Subcutaneous adipose tissue (tissue), 4 donors: ENCODE measurements around the gene SEMA4D. TPM values are rescaled to one million over a fixed set of nuclear protein-coding genes. Genes with fewer than 3 reads are reported as not detected.

Source experiments
- CTCF ChIP-seq: fragments of 450-650 bp; IDR thresholded peaks from one replicate; pipeline ENCODE4 v1.5.1; 2016; ENCODE audit warnings: low read depth, mild to moderate bottlenecking, control low read depth, antibody characterized with exemption, moderate library complexity
- total RNA-seq, 4 donors: library from RNA; depleted of rRNA; stranded (reverse); fragments of >200 nt; gene quantifications; one replicate each; pipeline ENCODE4 v1.1.0, GENCODE V29; 2016

SEMA4D gene
- total RNA-seq, 4 donors from 2014 or later = 6.0 to 18.3 (median 10.9) TPM

GRCh38 chr9:89319015-89319905 lies 178.7 kb downstream of the SEMA4D start:
- no peak for TF ChIP-seq CTCF

DNA sequence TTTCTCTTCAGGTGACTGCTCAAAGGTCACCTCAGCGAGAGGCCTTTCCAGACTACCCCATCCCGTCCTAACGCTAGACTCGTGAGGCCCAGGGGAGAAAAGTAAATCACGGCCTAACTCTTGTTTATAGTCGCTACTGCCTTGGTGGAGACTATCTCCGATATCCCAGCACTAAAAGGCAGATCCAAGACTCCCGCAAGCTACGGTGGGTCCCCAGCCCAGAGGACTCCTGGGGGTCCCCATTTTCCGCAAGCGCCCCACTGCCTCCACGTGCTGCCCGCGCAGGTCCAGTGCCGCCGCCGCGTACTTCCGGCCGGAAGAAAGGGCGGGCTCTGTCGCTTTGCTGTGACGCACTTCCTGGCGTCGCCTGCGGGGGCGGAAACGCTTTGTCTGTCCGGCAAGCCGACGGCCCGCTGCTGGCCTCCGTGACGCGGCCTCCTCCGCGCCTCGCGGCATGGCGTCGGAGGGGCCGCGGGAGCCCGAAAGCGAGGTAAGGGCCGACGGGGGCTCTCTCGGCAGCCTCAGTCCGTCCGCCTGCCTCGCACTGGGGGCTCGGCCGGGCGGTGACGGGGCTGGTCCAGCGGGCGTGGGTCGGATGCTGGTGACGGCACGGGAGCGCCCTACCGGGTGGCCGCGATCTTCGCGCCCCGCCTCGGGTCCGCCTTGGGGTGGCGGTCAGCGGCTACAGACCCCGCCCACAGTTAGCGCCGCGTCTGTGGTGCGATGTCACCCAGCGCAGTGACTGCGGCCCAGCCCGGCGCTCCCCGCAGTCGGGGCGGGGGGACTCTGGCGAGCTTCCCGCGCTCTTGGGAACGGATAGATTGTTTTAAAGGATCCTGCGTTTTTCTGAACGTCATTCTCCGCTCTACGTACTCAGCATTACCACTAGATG lies 179.5 kb downstream of the SEMA4D start, which contains the start of gene SECISBP2:
TSS of gene SECISBP2 (plus strand) at position 378 of the 892 bp plus-strand sequence. CDS start at position 455, 77 bp downstream.
- TF ChIP-seq CTCF = no peak

GRCh38 chr9:89317282-89317681 lies 180.6 kb downstream of the SEMA4D start:
- no peak for TF ChIP-seq CTCF

DNA sequence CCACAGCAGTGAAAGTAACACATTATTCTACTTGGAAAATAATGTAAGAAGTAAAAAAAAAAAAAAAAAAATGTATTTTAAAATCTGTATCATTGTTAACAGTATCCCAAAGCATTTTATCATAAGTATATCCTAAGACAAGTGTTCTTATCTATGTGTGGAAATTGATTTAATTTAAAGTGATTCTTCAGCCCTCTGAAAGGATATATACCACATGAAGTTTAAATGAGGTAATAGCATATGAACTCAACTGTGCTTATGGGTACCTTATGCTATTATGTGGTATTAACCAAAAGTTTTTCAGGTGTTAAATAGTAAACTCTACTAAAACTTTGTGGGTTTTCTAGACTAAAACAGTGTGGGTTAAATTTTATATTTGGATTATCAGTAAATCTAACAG lies 182.4 kb downstream of the SEMA4D start:
- TF ChIP-seq CTCF = no peak

GRCh38 chr9:89314955-89315354 lies 183.0 kb downstream of the SEMA4D start:
- no peak for TF ChIP-seq CTCF

DNA sequence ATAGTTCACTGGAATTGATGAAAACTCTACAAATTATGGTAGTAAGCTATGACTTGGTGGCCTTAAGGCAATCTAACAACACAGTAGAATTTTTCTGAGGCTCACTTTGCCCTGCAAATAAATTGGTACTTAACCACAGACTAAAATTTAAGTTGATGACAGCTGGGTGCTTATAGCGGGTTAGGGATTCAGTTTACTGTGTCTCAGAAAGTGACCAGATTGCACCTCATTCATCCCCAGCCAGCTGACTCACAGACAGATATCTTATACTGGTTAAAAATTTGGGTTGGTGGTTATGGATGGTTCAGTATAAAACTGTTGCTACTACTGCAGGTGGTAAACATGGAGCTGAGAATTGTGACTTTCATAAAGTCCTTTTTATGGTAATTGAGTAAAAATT lies 184.1 kb downstream of the SEMA4D start:
- TF ChIP-seq CTCF = no peak

GRCh38 chr9:89312222-89312571 lies 185.7 kb downstream of the SEMA4D start:
- TF ChIP-seq CTCF = no peak
